ENCODE results near the gene LDAF1.
"Not testable (repeated sequence)": the region's sequence is repeated elsewhere in the genome, so short reads cannot be mapped to it uniquely, and the experiment has no call there.

LDAF1 gene

GRCh38 chr16:21163576-21163975, 5.1 kb downstream of the LDAF1 start:
- DNase-seq = no peak

DNA sequence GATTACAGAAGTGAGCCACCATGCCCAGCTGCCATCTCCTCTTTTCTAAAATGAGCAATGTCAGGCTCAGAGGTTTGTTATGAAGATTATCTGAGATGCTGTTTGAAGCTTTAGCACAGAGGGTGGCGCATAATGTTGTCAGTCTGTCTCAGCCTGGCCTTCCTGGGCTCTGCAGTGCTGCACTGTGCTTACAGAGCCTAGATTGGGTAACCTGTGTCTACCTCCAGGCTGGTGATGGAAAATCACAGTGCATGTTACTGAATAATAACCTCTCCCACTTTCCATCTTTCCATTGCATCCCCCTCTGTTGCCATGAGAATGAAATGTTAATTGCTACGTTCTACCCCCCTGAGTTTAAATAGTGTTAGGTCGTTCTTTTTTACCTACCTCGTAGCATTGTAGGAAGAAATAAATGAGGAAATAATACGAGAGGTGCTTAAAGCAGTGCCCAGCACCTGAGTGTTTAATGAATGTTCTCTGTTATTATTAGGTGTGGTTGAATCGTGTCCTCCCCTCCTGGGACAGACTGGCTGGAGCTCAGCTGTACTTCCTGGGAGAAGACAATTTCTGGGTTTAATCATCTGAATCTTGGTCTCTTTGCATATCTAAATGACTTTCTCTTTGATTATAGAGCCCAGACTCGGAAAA, 6.2 kb downstream of the LDAF1 start:
- DNase-seq = no peak

DNA sequence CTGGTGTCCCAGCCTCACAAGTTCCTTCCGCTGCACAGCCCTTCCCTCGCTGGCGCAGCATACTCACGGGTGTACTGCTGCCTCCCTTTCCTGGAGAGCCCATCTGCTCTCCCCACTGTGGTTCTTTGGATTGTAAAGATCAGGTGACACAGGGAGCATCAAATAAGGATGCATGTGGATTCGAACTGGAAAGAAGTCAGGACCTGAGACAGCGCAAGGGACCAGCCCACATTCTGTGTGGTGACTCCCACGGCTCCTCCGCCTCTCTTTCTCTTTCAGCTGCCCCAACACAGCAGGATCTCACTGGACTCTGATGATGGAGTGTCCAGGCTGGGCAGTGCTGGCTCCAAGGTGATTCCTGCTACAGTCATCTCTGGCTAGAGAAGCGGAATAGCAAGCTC, 8.1 kb downstream of the LDAF1 start:
- DNase-seq = no peak

- DNase-seq = no peak
Measured at GRCh38 chr16:21167360-21167759, 8.9 kb downstream of the LDAF1 start.

DNA sequence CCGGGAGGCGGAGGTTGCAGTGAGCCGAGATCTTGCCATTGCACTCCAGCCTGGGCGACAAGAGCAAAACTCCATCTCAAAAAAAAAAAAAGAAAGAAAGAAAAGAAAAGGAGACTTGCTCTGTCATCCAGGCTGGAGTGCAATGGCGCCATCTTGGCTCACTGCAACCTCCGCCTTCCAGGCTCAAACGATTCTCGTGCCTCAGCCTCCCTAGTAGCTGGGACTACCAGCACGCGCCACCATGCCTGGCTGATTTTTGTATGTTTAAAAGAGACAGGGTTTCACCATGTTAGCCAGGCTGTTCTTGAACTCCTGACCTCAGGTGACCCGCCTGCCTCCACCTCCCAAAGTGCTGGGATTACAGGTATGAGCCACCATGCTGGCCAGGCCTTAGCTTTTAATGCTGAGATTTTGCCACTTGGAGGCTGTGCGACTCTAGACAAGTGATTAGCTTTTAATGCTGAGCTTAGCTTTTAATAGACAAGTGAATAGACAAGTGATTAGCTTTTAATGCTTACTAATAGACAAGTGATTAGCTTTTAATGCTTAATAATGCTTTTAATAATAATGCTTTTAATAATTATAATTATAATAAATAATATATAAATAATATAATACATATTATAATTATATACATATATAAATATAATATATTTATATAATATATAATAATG, 9.6 kb downstream of the LDAF1 start:
- DNase-seq = no peak

DNA sequence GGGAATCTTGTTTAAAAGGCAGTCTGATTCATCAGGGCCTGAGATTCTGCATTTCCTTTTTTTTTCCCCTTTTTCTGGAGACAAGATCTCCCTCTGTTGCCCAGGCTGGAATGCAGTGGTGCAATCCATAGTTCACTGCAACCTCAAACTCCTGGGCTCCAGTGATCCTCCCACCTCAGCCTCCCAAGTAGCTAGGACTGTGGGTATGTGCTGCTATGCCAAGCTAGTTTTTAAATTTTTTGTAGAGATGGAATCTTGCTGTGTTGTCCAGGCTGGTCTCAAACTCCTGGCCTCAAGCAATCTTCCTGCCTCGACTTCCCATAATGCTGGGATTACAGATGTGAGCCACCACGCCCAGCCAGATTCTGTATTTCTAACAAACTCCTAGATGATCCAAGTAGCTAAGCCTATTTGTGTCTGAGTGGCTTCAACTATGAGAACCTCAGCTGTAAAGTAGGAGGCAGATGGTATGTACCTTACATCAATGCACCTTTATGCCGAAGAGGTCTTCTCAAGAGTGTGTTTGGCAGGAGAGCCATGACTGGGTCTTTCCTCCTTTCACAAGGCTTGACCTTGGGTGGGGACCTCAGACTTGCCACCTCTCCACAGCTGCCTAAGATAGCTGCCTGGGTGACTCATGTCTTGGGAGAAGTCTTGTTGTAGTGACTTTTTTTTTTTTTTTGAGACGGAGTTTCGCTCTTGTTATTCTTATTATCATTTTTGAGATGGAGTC, 10.9 kb downstream of the LDAF1 start:
- DNase-seq = no peak

DNA sequence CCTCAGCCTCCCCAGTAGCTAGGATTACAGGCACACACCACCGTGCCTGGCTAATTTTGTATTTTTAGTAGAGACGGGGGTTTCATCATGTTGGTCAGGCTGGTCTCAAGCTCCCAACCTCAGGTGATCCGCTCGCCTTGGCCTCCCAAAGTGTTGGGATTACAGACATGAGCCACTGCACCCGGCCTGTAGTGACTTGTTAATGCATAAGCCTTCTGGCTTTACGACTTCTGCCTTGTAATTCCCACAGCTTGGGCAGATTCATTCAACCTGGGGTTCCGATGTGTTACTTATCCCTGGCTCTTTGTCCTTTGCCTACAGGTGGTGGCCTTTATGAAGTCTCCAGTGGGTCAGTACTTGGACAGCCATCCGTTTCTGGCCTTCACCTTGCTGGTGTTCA, 11.6 kb downstream of the LDAF1 start:
- not testable (repeated sequence) for DNase-seq

GRCh38 chr16:21172650-21173049, 14.2 kb downstream of the LDAF1 start:
- DNase-seq = no peak

DNA sequence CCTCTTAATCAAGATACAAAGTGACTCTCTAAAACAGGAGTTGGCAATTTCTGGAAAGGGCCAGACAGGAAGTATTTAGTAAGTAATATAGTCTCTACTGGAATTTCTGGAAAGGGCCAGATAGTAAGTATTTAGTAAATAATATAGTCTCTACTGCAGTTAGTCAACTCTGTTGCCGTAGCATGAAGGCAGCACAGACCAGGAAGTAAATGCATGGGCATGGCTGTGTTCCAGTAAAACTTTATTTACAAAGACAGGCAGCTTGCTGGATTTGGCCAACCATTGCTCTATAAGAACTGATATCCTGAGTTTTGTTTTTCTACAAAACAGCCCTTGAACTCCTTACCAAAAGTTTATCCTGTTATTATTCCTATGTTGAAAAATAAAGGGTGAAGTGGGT, 16.9 kb downstream of the LDAF1 start:
- no peak for DNase-seq

GRCh38 chr16:21179126-21179982, 20.9 kb downstream of the LDAF1 start:
- DNase-seq = no peak

GRCh38 chr16:21179983-21180365, 21.5 kb downstream of the LDAF1 start:
- DNase-seq = no peak

GRCh38 chr16:21183995-21184394, 25.5 kb downstream of the LDAF1 start:
- no peak for DNase-seq

DNA sequence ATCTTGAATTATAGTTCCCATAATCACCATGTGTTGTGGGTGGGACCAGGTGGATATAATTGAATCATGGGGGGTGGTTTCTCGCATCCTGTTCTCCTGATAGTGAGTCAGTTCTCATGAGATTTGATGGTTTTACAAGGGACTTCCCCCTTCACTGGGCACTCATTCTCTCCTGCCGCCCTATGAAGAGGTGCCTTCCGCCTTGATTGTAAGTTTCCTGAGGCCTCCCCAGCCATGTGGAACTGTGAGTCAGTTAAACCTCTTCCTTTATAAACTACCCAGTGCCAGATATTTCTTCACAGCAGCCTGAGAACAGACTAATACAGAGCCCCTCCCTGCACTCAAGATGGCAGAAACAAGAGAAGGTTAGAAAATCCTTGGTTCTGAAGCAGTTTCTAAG, 26.4 kb downstream of the LDAF1 start:
- no peak for DNase-seq

- DNase-seq = no peak
Measured at GRCh38 chr16:21185659-21186325, 27.3 kb downstream of the LDAF1 start.

- DNase-seq = no peak
Measured at GRCh38 chr16:21186326-21186691, 27.8 kb downstream of the LDAF1 start.

DNA sequence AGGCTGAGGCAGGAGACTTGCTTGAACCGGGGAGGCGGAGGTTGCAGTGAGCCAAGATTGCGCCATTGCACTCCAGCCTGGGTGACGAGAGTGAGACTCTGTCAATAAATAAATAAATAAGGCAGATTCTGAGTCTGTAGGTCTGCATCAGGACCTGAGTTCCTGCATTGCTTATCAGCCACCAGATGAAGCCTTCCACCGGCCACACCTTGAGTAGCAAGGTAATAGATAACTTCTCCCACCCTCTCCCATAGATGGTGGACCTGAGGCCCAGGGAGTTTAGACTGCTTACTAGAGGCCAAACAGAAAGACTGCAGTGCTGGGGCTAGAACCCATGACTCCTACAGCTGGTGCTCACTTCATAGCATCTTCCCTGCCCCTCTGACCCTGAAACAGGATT, 30.8 kb downstream of the LDAF1 start:
- DNase-seq = no peak

- DNase-seq = no peak
Measured at GRCh38 chr16:21190013-21190412, 31.5 kb downstream of the LDAF1 start.

DNA sequence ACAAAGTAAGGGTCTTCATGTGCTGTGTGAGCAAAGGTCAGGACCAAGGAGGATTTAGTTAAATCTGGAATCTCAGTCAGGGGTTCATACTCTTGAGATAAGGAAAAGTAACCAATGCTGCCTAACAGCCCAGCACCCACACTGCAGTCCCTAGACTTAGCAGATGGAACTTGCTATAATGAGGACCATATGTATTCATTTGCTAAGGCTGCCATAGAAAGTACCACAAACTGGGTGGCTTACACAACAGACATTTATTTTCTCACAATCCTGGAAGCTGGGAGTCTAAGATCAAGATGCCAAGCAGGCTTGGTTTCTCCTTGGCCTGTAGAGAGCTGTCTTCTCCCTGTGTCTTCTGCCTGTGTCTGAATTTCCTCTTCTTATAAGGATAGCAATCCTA, 32.1 kb downstream of the LDAF1 start:
- DNase-seq = no peak

DNA sequence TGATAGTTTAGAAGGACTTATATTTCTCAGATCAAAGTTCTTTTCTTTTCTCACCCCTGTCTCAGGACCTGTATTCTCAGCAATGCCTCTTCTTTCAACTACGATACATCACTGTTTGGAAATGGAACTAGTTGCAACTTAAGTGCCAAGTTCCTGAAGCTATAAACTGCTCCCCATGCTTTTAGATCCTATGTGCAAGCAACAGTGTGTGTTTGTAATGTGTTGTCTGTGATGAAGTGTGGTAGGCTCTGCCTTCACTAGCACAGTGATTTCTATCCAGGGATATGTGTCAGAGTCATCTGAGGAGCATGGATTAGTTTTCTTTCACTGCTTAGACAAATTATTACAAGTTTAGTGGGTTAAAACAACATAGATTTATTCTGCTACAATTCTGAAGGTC, 34.5 kb downstream of the LDAF1 start:
- DNase-seq = no peak

DNA sequence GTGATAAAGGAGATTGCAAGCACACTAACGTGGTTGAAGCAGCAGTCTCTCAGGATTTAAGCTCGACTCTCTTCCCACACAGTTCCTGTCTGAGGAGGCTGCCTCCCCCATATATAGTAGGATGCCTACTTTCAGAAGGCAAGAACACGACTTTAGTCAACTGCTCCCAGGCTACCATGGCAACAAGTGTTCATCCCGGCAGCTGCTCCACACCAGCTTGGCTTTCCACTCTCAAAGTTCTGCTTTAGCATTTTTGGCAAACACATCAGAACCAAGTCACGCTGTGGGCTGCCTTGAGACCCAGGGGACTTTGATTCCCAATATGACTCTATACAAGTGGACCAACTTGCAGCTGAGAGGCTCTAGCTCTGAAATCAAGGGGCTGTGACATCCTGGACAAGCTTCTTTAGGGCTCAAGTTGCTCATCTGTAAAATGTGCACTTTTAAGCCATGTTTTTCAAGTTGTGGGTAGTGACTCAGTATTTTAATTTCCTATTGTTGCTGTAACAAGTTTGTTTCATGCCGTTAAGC, 36.4 kb downstream of the LDAF1 start:
- no peak for DNase-seq

DNA sequence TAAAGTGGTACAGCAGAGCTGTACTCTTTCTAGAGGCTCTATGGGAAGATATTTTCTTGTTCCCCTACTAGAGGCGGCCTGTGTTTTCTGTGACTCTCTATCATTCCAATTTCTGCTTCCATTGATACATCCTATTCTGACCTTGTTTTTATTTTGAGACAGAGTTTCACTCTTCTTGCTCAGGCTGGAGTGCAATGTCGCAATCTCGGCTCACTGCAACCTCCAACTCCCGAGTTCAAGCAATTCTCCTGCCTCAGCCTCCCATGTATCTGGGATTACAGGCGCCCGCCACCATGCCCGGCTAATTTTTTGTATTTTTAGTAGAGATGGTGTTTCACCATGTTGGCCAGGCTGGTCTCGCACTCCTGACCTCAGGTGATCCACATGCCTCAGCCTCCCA, 36.9 kb downstream of the LDAF1 start:
- not testable (repeated sequence) for DNase-seq

DNA sequence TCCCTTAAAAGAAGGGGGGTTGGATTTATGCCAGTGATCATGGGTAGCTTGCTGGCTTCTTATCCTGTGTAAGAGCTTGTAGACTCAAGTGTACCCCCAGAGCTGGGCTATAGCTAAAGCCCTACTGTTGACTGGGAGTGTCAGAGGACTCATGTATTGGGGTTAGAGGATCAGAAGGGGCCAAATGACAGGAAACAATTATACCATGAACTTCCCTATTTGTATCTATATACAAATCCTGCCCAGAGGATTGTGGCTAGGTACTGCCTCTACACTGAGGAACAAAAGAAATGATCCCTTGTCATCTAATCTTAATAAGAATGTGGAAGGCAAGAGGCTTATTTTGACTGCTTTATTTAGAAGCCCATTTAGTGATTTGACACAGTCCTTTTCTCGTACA, 38.6 kb downstream of the LDAF1 start:
- DNase-seq = no peak

DNA sequence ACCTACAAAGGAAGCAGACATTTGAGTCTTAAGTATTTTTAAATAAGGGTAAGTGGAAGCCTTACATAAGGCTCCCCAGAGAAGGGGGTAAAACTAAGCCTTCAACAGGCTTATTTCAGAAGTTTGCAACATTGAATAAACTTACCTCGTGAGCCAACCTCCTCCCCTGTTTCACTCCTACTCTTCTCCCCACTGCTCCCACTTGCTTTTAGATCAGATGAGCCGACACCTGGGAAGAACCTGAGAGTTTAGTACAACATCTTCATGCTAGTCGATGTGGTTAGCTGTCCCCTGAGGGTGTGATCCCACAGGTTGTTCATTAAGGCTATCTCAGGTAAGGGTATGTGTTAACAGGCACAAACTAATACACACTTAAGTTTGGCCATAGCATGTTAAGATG, 39.1 kb downstream of the LDAF1 start:
- DNase-seq = no peak
